Hematopoietic multipotent progenitor cell treated with erythropoietin and hydrocortisone succinate and interleukin-3 and kit ligand, for 4 days (in vitro differentiated cells): ENCODE data around the gene BEND5.
A peak's percentile ranks its signal among the peaks of the same experiment; 100 is the strongest.

Experiments used
- DNase-seq: peaks from one replicate; pipeline ENCODE4 v3.0.0-alpha.2; 2015

Gene BEND5

DNA sequence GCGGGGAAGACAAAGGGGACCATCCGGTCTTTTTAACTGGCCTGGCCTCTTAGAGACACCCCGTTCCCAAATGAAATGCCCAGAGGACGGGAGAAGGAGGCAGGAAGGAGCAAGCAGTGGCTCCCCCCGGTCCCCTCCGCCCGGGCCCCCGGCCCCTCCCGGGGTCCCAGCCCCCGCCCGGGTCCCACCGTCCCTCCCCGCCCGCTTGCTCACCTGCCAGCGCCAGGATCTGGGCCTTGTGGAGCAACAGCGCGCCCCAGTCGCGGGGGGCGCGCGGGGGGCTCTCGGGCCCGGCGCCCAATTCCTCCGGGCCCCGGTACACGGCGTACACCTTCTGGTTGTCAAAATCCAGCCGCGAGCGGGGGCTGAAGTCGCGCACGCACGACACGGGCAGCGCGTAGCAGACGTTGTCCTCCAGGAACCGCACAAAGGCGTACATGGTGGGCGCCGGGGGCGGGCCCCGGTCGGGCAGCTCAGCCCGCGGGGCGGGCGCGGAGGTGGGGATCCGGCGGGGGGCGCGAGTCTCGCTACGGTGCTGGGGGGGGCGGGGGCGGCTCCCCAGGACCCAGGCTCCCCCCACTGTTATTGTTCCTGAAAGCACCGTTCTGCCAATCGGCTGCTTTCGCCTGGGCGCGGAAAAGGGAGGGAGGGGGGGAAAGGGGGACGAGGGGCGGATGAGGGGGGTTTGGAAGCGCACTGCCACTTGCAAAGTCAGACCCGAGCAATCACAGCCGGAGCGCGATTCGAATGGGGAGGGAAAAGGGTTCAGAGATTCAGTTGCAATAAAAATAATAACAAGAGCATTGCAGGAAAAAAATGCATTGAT, at the start of gene BEND5:
BEND5 (minus strand) TSS at position 499 of the 826 bp plus-strand sequence; CDS start at position 439, 60 bp downstream.
- peak; percentile 78 for DNase-seq

- DNase-seq: no peak
Observed at GRCh38 chr1:48823168-48823567, 46.5 kb upstream of the BEND5 start.

- no peak for DNase-seq
Observed at GRCh38 chr1:48820491-48820890, 43.8 kb upstream of the BEND5 start.

DNA sequence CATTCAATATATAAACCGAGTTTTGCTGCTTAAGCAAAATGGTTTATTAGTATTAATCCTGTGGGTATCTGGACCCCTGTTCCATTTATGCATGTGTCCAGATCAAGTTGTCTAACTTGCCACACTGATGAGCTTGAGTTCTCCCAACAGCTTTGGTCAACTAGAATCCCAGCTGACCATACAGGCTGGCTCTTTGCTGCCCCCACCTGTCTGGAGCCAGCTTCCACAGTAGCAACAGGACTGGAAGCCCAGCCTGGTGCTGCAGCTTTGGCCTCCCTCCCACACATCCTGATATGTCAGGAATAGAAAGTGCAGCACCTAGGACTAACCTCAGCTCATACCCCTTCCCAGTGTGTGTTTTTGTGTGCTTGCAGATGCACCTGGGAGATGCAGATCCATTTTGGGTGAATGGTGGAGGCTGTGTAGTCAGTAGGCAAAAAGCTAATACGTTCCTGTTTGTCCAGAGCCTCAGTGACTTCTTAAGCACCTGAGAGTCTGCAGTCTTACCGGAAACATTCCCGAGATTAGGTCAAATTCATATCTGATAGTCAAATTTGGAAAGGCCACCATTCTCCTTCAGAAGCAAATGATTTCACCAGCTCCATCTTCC, 40.9 kb upstream of the BEND5 start:
- DNase-seq: peak; percentile 74

- DNase-seq: no peak
Observed at GRCh38 chr1:48810740-48811139, 34.0 kb upstream of the BEND5 start.

- no peak for DNase-seq
Observed at GRCh38 chr1:48808496-48808895, 31.8 kb upstream of the BEND5 start.

GRCh38 chr1:48807554-48808260, 31.0 kb upstream of the BEND5 start:
- no peak for DNase-seq

DNA sequence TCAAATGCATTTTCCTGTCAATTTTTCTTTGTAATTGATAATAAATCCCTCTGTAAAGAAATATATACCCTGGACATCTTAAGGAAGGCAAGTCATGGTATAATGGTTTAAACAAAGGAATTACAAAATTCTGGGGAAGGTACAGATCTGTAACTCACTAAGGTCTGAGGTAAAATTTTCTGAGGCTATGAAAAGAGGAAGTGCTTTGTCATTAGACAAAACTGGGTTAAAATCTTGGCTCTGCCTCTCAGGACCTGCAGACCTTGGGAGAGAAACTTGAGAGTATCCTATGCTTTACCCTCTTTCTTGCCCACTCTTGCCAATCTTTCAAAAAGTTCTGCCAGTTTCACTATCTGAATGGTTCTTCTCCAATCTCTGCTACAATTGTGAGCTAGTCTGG, 26.8 kb upstream of the BEND5 start:
- peak; percentile 46 for DNase-seq

- no peak for DNase-seq
Observed at GRCh38 chr1:48794816-48795215, 18.1 kb upstream of the BEND5 start.

DNA sequence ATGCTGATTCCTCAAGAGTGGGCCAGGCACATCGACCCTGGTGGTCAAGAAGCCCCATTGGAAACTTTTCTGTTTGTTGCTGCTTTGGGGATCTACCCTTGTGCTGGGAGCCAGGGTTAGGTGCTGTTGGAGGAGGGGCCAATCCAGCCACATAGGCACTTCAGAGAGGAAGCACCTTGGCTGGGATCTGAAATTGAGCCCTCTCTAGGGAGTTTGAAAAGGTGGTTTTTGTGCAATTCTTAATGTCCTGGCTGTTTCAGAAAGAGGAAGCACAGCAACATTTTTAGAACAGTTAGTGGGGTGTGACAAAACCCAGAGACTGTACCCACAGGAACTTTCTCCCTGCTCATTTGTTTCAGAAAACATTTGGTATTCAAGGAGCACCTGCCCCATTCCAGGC, 17.2 kb upstream of the BEND5 start:
- DNase-seq: peak; percentile 70

- DNase-seq: peak; percentile 14
Observed at GRCh38 chr1:48792961-48793360, 16.3 kb upstream of the BEND5 start.

- DNase-seq: no peak
Observed at GRCh38 chr1:48790397-48790796, 13.7 kb upstream of the BEND5 start.

DNA sequence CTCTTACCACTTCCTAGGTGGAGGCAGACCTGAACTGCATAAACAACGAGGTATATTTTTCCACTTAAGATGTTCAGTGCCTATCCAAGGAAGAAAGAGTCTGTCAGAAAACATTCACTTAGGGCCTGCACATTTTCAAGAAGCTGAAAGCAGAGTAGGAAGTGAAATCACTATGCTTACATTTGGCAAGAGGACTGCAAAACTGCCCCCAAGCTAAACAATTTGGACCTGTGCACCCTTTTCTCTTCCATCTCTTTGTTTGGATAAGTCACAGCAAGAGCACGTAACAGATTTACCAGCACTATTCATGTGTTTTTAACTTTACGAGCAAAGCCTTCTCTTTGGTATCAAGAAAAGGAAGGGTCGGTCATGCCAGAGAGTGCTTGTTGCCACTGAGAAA, 13.2 kb upstream of the BEND5 start:
- no peak for DNase-seq

DNA sequence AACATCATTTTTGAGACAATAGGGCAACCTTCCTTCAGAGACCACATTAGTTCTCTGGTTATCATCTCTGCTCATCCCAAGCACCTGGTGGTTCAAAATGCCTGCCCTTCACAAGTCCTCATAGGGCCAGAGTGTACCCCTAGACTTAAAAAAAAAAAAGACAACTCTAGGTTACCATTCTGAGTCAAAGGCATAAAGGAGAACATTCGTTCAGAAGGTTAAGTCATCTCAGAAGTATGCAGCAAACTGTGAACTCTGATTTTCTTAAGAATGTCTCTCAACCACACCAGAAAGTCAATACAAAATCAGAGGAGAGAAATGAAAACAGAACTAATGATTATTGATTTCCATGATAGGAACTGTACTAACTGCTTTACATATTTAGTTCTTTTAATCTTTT, 9.2 kb upstream of the BEND5 start:
- DNase-seq: no peak

GRCh38 chr1:48784301-48784700, 7.6 kb upstream of the BEND5 start:
- DNase-seq: no peak

DNA sequence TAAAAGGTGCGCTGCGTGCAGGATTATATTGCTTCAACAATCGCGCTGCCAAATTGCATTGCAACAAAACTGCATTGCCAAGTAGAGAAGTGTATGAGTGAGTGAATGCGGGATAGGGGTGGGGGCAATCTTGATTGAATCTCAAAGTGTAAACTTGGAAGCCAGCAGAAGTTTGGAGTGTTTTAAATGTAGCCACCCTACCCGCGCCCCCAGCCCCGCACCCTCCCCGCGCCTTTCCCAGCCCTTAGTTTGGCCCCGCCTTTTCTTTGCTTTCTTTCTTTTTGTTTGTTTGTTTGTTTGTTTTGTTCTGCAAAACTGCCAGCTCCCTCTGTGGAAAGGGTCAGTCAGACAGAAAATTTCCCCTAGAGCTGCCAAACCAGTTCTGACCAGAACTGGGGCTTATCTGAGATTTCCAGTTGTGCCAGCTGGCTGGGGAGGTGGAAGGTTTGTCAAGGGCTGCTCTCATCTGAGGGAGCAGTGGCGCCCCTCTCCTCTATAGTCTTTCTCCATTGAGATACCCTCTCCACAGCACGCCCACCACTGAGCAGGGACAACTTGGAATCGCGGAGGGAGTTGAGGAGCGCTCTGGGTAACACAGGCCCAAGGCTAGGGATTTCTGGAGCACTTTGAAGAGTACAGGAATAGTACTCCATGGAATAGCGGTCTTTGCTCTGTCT, 666 bp upstream of the BEND5 start:
- peak; percentile 51 for DNase-seq

GRCh38 chr1:48775831-48776392, 779 bp downstream of the BEND5 start:
- peak; percentile 7 for DNase-seq

GRCh38 chr1:48773133-48773532, 3.6 kb downstream of the BEND5 start:
- DNase-seq: no peak

- DNase-seq: no peak
Observed at GRCh38 chr1:48772211-48772610, 4.5 kb downstream of the BEND5 start.

DNA sequence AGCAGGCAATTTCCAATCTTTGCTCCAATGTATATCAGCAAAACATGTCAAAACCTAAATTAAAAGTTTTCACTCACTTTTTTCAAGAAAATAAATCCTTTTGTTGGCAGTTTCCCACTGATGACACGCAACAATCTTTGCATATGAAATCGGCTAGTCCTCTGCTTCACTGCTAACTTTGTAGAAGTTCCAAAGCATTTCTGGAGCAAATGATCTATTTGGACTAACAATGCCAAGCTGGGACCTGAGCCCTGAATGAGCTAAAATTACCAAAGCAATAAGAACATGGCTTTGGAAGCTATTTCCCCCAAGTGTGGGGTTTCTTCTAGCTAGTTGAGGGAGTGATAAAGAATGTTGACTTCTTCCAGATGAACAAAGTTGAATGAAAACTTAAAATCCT, 5.1 kb downstream of the BEND5 start:
- no peak for DNase-seq

DNA sequence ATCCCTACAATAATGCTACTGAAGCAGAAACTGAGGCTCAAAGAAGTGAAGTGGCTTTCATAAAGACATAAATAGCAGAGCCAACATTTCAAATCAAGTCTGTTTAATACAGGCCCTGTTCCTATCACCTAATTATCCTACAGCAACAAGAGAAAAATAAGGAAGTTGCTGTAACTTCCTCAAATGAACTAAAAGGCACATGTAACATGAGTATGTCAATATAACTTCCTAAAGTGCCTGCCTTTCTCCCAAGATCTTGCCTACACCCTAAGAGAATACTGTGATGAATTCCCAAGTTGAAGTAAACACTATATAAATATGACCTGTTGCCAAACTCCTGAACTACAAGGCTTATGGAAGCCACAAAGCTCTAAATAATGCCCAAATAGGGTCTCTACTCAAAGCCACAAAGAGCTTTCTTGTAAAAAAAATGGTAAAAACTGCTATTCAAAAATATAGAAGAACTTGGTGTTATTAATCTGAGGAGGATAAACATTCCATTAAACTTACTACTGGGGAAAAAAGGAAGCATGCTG, 8.6 kb downstream of the BEND5 start:
- DNase-seq: peak; percentile 62

- DNase-seq: no peak
Observed at GRCh38 chr1:48765335-48765734, 11.4 kb downstream of the BEND5 start.

DNA sequence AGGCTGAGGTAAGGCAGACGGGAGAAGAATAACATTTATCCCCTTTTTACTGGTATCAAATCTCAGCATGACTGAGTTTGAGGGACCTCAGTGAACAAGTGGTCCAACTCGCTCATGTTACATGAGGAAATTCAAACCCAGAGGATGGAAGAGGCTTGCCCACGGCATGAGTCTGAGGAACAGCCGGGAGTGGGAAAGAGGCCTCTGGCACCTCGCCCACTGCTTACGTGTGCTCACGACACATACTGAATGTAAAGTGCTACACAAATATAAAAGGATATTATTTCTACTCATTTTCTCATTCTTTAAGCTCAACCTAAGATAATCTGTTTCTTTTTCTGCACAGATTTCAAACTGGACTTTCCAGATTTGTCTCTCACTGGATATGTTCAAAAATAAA, 14.7 kb downstream of the BEND5 start:
- DNase-seq: no peak
